HG03442 (cell line): Measurements from ENCODE around the gene MXRA7.

ENCODE experiments used
- ATAC-seq: cut with Tn5 transposase; IDR thresholded peaks from one replicate; pipeline ENCODE4 v1.9.1; 2021; ENCODE audit warnings: mild to moderate bottlenecking, moderate library complexity; ENCODE audit not compliant: unreplicated experiment

The MXRA7 gene

DNA sequence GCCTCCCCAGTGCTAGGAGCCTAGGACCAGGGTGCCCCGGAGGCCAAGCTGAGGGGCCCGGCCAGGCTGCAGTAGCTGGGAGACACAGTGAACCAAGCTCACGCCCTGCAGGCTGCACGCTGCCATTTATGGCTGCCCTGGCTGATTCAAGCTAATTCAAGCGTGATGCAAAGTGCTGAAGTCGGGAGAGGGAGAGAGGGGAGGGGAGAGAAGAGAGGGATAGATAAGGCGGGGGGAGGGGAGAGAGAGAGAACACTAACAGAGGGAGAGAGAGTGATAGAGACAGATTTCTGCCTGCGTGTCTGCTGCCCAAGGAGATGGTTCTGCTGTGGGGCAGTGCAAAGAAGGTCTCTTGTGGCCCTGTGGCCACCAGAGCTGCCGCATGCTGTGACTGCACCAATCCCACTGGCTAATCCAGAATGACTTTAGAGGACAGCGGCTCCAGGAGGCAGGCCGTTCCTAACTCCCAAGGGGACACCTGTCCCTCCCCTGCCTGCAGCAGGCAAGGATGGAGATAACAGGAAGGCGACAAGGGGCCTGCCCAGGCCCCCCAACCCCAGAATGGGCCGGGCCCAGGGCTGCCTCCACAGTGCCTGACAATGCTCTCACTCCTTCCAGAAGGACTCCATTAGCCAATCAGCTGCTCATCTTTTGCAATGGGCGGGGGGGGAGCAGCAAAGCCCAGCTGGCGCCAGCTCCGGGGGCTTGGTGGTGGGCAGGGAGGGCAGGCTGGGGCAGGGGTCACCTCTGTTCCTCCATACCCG, 12.9 kb downstream of the MXRA7 start:
- ATAC-seq = no peak

DNA sequence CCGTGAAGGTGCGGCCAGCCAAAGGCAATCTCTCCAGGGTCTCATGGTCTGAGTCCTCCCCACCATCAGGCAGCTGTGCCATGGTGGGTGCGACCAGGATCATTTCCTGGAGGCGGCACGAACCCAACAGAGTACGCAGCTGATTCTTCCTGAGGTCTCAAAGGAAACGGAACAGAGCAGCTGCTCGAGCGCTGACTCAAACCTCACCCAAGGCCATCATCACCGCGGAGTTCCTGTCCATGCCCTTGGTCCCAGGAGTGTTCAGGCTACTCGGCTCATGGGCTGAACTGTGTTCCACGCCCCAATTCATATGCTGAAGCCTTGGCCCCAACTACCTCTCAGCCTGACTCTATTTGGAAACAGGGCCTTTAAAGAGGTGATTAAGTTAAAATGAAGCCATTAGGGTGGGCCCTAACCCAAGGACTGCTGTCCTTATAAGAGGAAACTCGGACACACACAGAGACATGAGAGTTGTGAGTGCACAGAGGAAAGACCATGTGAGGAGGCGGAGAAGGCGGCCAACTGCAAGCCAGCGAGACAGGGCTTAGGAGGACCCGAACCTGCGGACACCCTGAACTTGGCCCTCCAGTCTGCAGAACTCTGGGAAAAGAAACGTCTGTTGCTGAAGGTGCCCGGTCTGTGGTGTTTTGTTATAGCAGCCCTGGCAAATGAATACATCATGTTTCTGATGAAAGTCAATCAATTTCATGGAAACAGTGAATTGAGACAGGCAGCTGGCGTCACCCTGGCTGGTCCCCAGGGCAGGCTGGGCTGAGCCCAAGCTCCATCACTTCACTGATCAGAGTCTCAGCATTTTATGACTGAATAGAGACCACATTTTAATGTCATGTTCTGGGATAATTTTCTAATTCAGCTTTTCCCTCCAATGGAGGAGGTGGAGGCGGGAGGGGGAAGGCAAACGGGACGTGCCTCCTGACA, 13.7 kb downstream of the MXRA7 start:
- ATAC-seq = no peak

DNA sequence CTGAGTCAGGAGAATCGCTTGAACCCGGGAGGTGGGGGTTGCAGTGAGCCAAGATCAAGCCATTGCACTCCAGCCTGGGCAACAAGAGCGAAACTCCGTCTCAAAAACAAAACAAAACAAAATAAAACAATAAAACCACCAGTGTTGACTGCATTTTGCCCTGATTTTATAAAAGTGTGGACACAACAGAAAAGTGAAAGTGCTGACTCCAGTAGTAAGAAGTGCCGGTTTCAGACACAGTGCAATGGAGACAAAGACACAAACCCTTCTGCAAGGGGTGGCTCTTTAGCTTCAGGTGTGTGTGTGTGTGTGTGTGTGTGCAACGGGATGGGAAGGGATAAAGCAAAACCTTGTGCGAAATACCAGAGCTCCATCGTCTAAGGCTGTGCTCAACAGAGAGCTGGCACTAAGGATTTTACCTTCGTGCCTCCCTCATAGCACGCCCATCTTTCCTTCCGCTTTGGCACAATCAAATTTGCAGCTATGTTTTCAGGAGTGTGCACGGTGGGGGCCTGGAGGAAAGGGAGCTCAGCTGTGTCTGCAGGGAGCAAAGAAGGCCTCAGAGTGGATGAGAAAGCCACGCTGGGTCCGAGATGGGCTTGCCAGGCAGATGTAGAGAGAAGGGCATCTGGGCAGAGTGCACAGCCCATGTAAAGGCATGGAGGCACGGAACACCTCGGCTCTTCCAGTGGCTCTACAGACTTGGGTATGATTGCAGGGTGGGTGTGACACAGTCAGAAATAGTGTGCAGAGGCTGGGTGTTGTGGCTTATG, 15.5 kb downstream of the MXRA7 start:
- ATAC-seq = no peak

DNA sequence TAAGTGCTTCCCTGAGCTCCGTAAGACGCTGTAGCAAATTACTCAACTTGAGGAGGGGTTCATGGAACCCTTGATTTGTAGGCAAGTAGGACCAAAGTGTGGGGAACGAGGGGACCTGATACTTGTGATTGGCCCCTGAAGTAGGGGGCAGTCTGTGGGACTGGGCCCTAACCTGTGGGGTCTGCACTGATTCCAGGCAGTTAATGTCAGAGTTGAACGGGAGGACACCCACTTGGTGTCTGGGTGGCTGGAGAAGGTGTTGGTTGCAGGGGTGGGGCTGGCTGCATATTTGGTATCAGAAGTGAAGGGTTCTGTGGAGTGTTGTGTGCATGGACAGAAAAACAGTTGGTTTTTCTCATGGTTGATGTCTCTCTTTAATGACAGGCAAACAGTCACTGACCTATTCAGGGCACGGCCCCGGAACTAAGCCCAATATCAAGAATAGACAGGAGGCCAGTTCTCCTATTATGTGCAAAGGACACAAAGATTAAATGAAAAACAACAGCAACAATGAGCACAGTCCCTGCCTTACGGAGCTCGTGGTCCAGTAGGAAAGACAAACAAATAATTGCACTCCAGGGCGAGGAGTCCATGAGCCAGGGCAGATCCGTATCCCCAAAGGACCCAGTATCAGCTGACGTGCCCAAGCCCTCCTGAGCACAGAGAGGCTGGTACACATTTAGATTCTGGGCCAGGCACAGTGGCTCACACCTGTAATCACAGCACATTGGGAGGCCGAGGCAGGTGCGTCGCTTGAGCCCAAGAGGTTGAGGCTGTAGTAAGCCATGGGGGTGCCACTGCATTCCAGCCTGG, 19.2 kb downstream of the MXRA7 start:
- ATAC-seq = no peak

DNA sequence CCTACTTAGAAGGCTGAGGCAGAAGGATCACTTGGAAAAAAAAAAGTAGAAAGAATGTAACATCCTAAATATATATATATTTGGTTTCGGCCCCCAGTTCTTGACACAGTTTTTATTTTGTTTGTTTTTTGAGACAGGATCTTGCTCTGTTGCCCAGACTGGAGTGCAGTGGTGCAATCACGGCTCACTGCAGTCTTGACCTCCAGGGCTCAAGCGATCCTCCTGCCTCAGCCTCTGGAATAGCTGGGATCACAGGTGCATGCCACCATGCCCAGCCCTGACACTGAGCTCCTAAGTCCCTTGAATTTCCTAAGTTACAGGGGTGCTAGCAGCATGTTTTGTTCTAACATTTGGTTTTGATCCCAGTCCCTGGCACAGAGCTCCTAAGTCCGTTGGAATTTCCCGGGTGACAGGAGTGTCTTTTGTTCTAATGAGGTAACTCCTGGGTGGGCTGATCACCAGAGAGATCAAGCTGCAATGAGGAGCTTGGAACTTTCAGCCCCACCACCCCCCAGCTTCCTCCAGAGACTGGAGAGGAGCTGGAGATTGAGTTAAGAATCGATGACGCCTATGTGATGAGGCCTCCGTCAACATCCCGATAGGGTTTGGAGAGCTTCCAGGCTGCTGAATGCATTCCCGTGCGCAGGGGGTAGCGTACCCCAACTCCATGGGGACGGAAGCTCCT, 20.0 kb downstream of the MXRA7 start:
- ATAC-seq = no peak

DNA sequence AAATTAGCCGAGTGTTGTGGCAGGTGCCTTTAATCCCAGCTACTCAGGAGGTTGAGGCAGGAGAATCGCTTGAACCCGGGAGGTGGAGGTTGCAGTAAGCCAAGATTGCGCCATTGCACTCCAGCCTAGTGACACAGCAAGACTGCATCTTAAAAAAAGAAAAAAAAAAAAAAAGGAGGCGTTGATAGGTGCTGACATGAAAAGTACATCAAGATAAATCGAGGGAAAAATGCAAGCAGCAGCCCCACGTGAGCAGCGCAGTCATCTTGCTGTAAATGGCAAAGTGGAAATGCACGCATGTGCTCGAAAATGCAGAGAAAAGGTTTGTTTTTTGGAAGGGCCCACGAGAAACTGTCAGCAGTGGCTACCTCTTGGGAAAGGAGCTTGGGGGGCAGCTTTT, 20.9 kb downstream of the MXRA7 start:
- no peak for ATAC-seq

DNA sequence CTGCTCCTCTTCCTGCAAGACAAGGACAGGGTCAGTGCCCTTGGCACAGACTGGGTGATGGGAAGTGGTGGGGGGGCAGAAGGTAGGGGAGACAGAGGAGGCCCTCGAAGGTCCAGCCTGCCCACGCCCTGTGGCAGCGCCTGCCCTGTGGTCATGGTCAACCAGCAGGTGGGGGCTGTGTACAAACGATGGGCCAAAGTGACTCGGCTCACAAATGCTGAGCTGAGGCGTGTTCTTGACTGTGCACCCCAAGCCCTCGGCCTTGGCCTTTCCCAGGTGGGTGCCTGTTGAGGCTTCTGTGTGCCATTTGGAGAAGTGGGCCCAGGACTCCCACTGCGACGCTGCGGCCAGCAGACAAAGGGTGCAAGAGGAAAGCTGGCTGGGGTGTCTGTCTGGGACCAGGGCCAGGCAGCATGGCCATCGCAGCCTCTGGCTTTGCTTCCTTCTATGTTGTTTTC, 22.6 kb downstream of the MXRA7 start:
- no peak for ATAC-seq

DNA sequence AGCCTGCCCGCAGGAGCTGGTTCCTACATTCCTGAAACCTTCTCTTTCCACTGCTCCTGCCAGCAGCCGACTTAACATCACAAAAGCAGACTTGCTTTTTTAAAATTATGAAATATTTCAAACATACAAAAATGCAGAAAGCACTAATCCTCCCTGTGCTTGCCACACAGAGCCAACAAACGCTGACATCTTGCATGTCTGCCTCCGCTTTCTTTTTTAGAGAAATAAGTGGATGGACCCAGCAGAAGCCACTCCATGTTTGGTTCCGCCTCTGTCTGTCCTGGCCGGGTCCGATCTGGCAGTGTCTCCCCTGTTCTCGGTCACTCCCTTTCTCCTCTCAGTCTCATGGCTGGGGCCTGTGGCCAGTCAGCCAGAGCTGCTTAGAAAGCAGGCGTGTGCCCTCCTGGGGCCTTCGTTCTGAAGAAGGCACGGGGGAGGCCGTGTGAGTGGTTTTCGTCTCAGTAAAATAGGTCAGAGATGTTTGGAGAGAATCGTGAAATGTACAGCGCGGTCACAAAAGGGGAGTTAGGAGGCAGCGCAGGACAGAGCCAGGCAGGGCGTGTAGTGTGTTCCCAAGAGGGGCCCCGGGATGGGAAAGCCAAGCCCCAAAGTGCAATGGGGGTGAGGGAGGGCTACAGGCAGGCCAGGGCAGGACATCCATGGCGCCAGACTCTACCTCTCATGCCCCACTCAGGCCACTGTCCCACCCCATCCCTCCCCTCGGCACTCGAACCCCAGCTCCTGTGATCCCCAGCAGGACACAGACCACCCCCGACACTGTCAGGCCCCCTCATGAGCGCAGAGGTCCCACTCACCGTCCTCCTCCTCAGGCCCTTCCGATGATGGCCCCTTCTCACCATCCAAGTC, 23.2 kb downstream of the MXRA7 start:
- no peak for ATAC-seq

DNA sequence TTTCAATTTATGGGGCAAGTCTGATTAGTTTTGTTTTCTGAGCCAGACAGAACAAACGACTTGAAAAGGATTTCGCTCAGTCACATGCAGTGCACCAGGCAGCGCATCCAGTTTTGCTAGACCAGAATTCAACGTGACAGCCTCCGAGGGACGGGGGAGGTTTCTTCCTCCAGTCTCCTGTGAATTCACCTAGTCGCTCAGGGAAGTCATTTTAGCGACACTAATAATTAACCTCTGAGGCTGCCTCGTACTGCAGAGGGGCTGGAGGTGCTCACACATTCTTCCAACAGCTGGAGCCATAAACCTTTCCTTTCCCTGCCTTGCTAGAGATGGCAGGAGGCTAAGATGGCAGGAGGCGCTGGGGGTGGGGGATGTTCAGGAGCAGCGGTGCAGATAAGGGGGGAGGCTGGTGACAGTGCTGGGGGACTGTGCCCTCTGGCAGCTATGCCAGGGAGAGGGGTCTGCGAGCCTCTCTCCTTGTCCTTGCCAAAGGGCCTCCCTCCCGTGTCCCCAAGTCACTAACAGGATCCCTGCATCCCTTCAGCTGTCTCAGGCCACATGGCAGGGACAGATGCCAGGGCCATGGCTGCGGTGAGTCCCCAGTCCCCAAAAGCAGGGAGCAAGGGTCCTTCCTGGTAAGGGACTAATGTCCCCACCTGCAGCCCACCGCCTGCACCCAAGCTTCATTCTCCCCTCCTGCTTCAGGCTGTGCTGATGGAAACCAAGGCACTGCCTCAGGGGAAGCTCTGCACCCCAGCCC, 24.0 kb downstream of the MXRA7 start:
- ATAC-seq = no peak

DNA sequence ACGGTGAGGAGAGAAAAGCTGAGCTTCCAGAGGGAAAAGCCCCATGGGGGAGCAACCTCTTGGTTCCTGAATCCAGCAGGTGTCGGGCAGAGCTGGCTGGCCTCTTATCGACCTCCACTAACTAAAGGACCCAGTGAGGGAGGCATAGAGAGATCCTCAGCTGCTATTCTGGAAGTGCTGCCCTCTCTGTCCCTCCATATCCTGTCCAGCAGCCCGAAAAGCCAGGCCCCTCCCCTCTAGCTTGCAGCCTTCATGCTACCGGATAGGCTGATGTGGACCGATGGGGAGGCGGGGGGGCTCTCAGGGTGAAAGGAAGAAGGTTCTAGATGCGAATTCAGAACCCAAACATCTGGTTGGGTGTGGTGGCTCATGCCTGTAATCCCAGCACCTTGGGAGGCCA, 24.9 kb downstream of the MXRA7 start:
- ATAC-seq = no peak

DNA sequence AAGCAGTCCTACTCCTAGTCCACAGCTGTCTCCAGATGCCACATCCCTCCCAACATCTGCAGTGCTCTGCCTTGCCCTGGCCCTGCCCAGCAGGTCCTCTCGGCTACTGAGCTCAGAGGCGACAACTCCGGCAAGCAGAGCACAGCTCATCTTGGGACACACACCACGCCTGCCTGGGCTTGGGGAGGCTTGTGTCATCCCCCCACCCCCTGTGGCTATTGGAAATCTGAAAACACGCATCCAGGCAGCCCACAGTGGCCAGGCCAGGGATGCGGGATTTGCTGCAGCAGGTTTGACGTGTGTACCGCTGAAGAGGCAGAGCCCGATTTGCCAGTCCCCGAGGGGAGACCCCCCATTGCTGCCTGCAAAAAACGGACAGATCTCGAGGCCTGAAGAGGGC, 25.4 kb downstream of the MXRA7 start:
- no peak for ATAC-seq

DNA sequence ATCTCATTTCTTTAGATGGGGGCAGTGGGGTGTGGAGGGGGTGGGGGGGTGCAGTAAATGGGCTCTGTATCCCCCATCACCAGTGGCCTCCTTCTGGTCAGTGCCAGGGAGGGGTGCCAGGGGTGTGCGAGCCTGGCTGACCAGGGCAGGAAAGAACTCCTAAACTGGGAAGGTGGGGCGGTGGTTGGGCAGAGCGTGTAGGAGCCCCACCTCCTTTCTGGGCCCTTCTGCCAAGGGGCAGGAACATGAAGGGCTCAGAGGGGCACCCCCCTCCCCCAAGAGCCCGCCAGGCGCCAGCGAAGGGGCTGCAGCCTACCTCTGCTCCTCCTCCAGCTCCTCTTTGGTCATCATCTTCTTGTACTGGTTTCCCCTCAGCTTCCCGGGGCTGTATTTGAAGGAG, 26.0 kb downstream of the MXRA7 start:
- ATAC-seq = no peak

DNA sequence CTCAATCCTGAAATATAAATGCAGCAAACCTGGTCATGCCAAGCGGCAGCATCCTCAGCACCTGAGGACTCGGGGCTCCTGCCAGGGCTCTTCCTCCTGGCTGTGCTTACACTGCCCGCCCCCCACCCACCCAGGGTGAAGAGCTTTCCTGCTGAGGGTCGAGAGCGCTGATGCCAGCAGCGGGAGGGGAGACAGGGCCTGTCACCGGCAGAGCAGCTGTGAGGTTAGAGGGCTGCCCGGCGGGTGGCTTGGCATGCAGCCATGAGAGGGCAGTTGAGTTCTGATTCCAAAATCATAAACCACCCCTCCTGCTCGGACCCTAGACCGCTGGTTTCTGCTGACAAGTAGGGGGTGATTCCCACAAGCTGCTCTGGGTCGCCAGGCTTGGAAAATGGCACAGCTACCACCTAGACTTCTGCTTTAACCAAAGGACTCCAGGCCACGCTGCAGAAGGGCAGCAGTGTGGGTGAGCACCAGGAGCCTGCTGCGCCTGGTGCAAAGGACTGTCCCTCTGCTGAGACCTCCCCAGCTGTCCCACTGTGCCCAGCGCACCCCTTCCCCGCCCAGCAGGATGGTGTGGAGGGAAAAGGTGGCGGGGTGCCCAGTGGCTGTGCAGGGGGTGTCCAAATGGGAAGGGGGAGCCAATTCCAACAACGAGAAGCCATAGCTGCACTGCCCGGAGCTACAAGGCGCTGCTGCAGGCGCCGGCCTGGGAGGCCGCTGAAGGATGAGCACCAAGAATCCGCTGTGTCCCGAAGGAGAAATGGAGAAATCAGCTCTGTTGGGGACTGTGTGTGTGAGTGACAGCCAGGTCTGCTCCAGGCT, 26.6 kb downstream of the MXRA7 start:
- no peak for ATAC-seq

DNA sequence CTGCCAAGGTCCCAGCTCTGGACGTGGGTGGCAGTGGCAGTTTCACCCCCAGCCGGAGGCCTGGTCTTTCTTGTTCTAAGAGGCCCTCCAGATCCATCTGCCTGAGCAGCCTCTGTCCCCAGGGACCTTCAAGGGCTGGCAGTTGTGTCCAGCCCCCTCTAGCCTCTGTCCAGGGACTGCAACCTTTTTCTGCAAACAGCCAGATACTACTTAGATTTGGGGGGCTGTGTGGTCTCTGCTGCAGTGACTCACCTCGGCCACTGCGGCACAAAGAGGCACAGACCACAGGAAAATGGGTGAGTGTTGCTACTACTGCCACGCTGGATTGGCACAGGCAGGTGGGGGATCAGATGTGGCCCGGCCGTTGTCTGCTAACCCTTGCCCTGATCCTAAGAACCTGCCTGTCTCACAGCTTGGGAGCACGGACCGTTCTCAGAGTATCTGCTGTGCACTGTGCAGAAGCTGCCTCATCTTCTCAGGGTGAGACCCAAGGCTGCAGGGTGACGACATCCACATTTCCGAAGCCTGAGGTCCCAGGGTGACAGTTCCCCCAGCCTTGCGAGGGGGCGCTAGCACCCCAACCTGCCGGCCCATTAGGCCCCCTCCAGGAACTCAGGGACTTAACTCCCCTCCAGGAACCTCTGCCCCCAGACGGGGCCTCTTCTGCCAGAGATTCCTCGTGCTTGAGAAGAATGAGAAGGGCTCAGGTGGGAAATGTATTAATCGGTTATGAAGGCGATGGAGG, 27.6 kb downstream of the MXRA7 start:
- no peak for ATAC-seq

DNA sequence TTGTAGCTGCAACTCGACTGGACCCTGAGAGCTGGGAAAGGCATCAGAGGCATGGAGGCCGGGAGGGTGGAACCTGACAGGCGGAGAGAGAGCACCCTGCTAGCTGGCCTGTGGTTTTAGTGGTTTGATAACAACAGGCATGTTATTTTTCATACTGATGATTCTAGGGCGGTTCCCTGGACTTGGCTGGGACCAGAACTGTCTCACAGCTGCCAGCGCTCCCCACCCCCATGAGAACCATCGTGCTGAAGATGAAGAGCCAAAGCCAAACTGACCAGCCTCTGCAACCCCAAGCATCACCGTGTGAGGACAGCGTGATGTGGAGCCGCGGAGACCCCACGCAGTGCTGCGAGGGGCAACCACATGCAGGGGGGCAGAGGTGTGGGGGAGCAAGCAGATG, 28.5 kb downstream of the MXRA7 start:
- no peak for ATAC-seq

DNA sequence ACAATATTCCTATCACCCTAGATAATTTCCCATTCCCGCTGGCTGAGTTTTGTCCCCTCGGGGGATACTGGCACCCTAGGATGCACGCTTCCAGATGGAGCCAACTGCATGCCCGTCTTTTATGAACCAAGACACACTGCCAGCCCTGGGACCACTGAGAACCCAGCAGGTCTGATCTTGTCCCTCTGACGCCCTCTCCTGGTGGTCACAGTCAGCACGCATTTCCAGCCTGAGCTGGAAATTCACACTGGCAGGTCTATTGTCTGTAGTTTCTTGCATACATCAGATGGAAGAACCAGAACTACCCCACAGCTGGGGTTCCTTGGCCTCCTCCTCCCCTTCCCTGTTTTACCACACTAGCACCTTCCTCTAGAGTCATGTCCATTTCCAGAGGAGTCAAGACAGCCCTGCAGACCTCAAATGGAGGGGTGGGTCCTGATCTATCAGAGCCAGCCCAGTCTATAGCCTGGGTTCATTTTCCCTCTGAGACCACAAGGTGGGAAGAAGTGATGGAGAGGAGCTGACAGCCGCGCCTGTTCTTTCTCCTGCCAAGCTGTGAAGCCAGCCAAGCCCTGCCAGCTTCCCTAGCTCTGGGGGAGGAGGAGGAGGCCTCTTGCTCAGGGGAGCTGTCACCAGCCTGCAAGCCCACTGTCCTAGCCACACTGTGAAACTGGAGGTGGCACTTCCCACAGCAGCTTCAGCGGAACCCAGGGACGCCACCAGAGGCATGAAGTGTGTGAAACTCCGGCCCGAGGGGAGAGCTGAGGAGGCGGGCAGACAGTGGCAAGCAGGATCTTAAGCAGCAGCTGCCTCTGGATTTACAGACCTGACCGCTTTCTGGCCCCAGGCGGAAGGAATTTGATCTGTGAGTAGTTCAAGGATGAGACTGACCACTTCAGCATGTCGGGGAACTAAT, 29.3 kb downstream of the MXRA7 start:
- ATAC-seq = no peak
